ENCODE data around the gene ATXN1. TPM values are rescaled to one million over a fixed set of nuclear protein-coding genes. Genes with fewer than 3 reads are reported as not detected.

Gene ATXN1
- total and polyA plus RNA-seq, 2 of the 8 experiments (the other 6 are each of a cell fraction or from before 2014, with no cell fraction given) = 1.6 to 4.0 TPM

- Histone ChIP-seq H3K36me3 (ENCODE audit: control insufficient read depth in 2 of 4, insufficient read depth in 4 of 4, low read length in 3 of 4) (no peaks in the 10 kb centered on the region), H4K5ac (ENCODE audit: insufficient read length, low read depth, low read length) (no peak overlapping the region), H3K27ac (ENCODE audit: low read depth, low read length) (no peak overlapping the region), H3K4me1 (replicated peaks in 1 of 4; ENCODE audit: control insufficient read depth in 3 of 4, insufficient read depth in 4 of 4, low read length in 3 of 4) (no peaks in the 10 kb centered on the region), H3K9me3 (ENCODE audit: insufficient read depth in 2 of 2, low read depth in 1 of 2, low read length in 1 of 2) (no peaks in the 10 kb centered on the region), H3K4me3 (ENCODE audit: extremely low read depth in 1 of 4, insufficient read depth in 2 of 4, low read depth in 3 of 4, low read length in 4 of 4) (no peak overlapping the region), H2BK20ac (ENCODE audit: low read length) (no peak overlapping the region), H3K79me2 (ENCODE audit: control insufficient read depth in 1 of 2, insufficient read depth in 2 of 2, low read length in 2 of 2) (no peaks in the 10 kb centered on the region), H3K4me2 (ENCODE audit: insufficient read depth in 1 of 2, low read depth in 2 of 2, low read length in 2 of 2) (no peak overlapping the region), H4K91ac (replicated peaks; ENCODE audit: insufficient read length, low read length) (no peak overlapping the region), H3K23me2 (ENCODE audit: low read depth, low read length) (no peaks in the 10 kb centered on the region), H3K18ac (ENCODE audit: extremely low read depth, low read length) (no peak overlapping the region), H2BK120ac (replicated peaks; ENCODE audit: low read depth, low read length) (no peak overlapping the region), H3K79me1 (ENCODE audit: low read depth, low read length) (no peaks in the 10 kb centered on the region), H4K8ac (ENCODE audit: extremely low read depth, insufficient read depth, low read length) (no peak overlapping the region), H2AFZ (ENCODE audit: low read length) (no peak overlapping the region), H2BK15ac (ENCODE audit: low read length) (no peak overlapping the region), H2AK5ac (ENCODE audit: low read depth, low read length) (no peak overlapping the region), H3K4ac (replicated peaks; ENCODE audit: insufficient read length, low read depth, low read length) (no peak overlapping the region), H3K56ac (replicated peaks; ENCODE audit: insufficient read length, low read depth, low read length) (no peak overlapping the region), H2BK5ac (ENCODE audit: low read depth, low read length) (no peak overlapping the region), H3K27me3 (replicated peaks in 1 of 4; ENCODE audit: control insufficient read depth in 3 of 4, extremely low read depth in 1 of 4, insufficient read depth in 3 of 4, low read length in 3 of 4) (no peaks in the 10 kb centered on the region), H3K23ac (ENCODE audit: insufficient read length) (no peak overlapping the region), H4K20me1 (replicated peaks in 1 of 2; ENCODE audit: control insufficient read depth in 1 of 2, insufficient read depth in 2 of 2, low read length in 2 of 2) (no peaks in the 10 kb centered on the region), H3K14ac (ENCODE audit: insufficient read length) (no peak overlapping the region), H2BK12ac (ENCODE audit: low read depth, low read length) (no peak overlapping the region), H3K9ac (replicated peaks in 1 of 4; ENCODE audit: extremely low read depth in 1 of 4, low read depth in 3 of 4, low read length in 3 of 4) (no peak overlapping the region)
- 88% methylated on average over 2 of the region's 2 CpGs; no CpG with 5 or more reads in 1 of the 2 experiments for WGBS, 2 experiments (ENCODE audit: extremely low coverage in 1 of 2, insufficient coverage in 1 of 2, insufficient read length in 1 of 2, insufficient replicate concordance in 2 of 2, low coverage in 1 of 2, low lambda C conversion rate in 2 of 2, missing lambda C conversion rate in 1 of 2)
- no peak for TF ChIP-seq JUND (IDR thresholded peaks at IDR 0.05; ENCODE audit: low read length)
- TF ChIP-seq POLR2A (IDR thresholded peaks at IDR 0.05; ENCODE audit: control extremely low read depth in 1 of 2, low read depth in 2 of 2, low read length in 2 of 2) = no peak
- no peak for TF ChIP-seq RNF2 (IDR thresholded peaks at IDR 0.05; ENCODE audit: borderline replicate concordance, low read depth, low read length, missing control alignments, poor library complexity, severe bottlenecking)
- no peak for TF ChIP-seq SIRT6 (IDR thresholded peaks at IDR 0.05; ENCODE audit: low read length)
- no peak for TF ChIP-seq CBX8 (IDR thresholded peaks at IDR 0.05; ENCODE audit: borderline replicate concordance, low read depth, low read length)
- TF ChIP-seq HDAC6 (IDR thresholded peaks at IDR 0.05; ENCODE audit: low read depth, low read length) = no peak
- TF ChIP-seq RBBP5 (IDR thresholded peaks at IDR 0.05; ENCODE audit: borderline replicate concordance, low read depth, low read length) = no peak
- no peak for TF ChIP-seq ASH2L (IDR thresholded peaks at IDR 0.05; ENCODE audit: low read length)
- TF ChIP-seq CTCF (IDR thresholded peaks at IDR 0.05; ENCODE audit: control extremely low read depth in 1 of 3, insufficient read depth in 1 of 3, low read depth in 1 of 3, low read length in 3 of 3) = no peak
- DNase-seq (ENCODE audit: low read depth in 1 of 2, low spot score in 2 of 2) (no peak), FAIRE-seq (no peak)
- ChIA-PET CTCF (ENCODE audit: partially characterized antibody) (no interaction called here), POLR2A (ENCODE audit: partially characterized antibody) (no interaction called here)
Observed at GRCh38 chr6:16562498-16562897, 198.8 kb downstream of the ATXN1 start.
